DLD1 (cell line): ENCODE measurements around the gene SLC5A10.

Source experiments
- in situ Hi-C: cut with HindIII; loops from 2 replicates; pipeline ENCODE4 v1.10.0; 2017; ENCODE audit warnings: low sequenced_read_pairs

SLC5A10 gene

GRCh38 chr17:19000531-19001325, 48.8 kb downstream of the SLC5A10 start:
- in situ Hi-C loops, result no loop called here

- in situ Hi-C loops, result no loop called here
These were observed 50.1 kb downstream of the SLC5A10 start for GRCh38 chr17:19001907-19002590.

- in situ Hi-C loops, result no loop called here
These were observed 51.0 kb downstream of the SLC5A10 start for GRCh38 chr17:19002805-19003542.

GRCh38 chr17:19003543-19004420, 51.8 kb downstream of the SLC5A10 start:
- in situ Hi-C loops, result no loop called here

GRCh38 chr17:19004421-19005136, 52.6 kb downstream of the SLC5A10 start, which contains the start of gene FAM83G:
TSS of gene FAM83G (minus strand) at chr17:19004764. CDS start at chr17:19004041, 723 bp downstream.
- in situ Hi-C loops, result no loop called here

GRCh38 chr17:19005137-19005773, 53.3 kb downstream of the SLC5A10 start:
- in situ Hi-C loops, result no loop called here

- in situ Hi-C loops, result no loop called here
These were observed 53.9 kb downstream of the SLC5A10 start for GRCh38 chr17:19005789-19006430.

- in situ Hi-C loops, result no loop called here
These were observed 54.7 kb downstream of the SLC5A10 start for GRCh38 chr17:19006698-19007097.

GRCh38 chr17:19009970-19010369, 58.0 kb downstream of the SLC5A10 start:
- in situ Hi-C loops, result no loop called here

- in situ Hi-C loops, result no loop called here
These were observed 59.0 kb downstream of the SLC5A10 start for GRCh38 chr17:19010729-19011505.

- in situ Hi-C loops, result no loop called here
These were observed 59.6 kb downstream of the SLC5A10 start for GRCh38 chr17:19011581-19011980.

GRCh38 chr17:19012171-19013080, 60.5 kb downstream of the SLC5A10 start:
- in situ Hi-C loops, result no loop called here

- in situ Hi-C loops, result no loop called here
These were observed 61.3 kb downstream of the SLC5A10 start for GRCh38 chr17:19013226-19013625.

- in situ Hi-C loops, result no loop called here
These were observed 62.1 kb downstream of the SLC5A10 start for GRCh38 chr17:19013806-19014627.

GRCh38 chr17:19014628-19015215, 62.8 kb downstream of the SLC5A10 start:
- in situ Hi-C loops, result no loop called here

- in situ Hi-C loops, result no loop called here
These were observed 63.5 kb downstream of the SLC5A10 start for GRCh38 chr17:19015428-19015827.
